Body of pancreas (tissue), 4 donors: ENCODE results near the gene SH2D5.

Experiments
- POLR2A ChIP-seq, 3 donors: fragments of 450-650 bp; IDR thresholded peaks; one replicate each; pipeline ENCODE4 v1.6.1; 2016; ENCODE audit warnings: antibody characterized with exemption in 3 of 3, mild to moderate bottlenecking in 2 of 3
- TF ChIP-seq, protein P1 (sequence below), 7 experiments: fragments of 450-650 bp in 4 of 7; fragments of 200-600 bp in 3 of 7; sonication (generic) in 3 of 7; IDR thresholded peaks; one replicate each; pipeline ENCODE4 v1.5.1; 2016 to 2019; ENCODE audit warnings: antibody characterized with exemption in 7 of 7

DNA sequence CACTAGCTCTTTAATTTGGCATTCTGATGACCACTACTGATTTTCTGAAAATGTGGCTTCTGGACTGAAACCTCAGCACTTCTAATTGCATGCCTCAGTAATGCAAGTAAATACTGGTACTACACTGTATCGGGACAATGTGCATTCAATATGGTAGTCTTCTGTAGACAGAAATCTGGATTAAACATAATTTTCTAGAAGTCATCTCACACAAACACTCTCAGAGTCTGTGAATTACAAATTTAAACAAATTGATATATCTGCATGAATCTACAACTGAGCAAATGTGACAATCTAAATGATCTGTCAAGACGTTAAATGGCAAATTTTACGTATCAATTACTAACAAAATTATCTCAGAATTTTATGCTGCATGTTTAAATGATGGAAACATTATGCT, 30.9 kb upstream of the SH2D5 start:
- TF ChIP-seq, protein P1, sequence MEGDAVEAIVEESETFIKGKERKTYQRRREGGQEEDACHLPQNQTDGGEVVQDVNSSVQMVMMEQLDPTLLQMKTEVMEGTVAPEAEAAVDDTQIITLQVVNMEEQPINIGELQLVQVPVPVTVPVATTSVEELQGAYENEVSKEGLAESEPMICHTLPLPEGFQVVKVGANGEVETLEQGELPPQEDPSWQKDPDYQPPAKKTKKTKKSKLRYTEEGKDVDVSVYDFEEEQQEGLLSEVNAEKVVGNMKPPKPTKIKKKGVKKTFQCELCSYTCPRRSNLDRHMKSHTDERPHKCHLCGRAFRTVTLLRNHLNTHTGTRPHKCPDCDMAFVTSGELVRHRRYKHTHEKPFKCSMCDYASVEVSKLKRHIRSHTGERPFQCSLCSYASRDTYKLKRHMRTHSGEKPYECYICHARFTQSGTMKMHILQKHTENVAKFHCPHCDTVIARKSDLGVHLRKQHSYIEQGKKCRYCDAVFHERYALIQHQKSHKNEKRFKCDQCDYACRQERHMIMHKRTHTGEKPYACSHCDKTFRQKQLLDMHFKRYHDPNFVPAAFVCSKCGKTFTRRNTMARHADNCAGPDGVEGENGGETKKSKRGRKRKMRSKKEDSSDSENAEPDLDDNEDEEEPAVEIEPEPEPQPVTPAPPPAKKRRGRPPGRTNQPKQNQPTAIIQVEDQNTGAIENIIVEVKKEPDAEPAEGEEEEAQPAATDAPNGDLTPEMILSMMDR (IDR thresholded peaks at IDR 0.05): no peak
- no peak for TF ChIP-seq POLR2A (IDR thresholded peaks at IDR 0.05)
